IMR-90 (cell line): ENCODE measurements around the gene MCRIP2. TPM values are rescaled to one million over a fixed set of nuclear protein-coding genes. Genes with fewer than 3 reads are reported as not detected.

Experiments
- ATAC-seq: fragments of 200-7000 bp; cut with Tn5 transposase; 2 replicates; pipeline ENCODE4 v1.9.1; 2020; ENCODE audit warnings: low read depth, mild to moderate bottlenecking, moderate library complexity
- BruUV-seq: library from RNA; stranded (reverse); fragments of 400-500 nt; replicated peaks from 2 replicates; lab custom pipeline; 2021; lab: Mats Ljungman, UMichigan
- CTCF ChIA-PET: fragments of 300-600 bp; formaldehyde crosslinking; extraction: SDS; loops from one replicate; lab custom pipeline; 2021; ENCODE audit warnings: antibody characterized with exemption; lab: Yijun Ruan, JAX
- POLR2A ChIA-PET: fragments of 300-600 bp; sonication (Branson Sonifier 250); formaldehyde crosslinking; loops from one replicate; lab custom pipeline; 2022; ENCODE audit warnings: antibody characterized with exemption; ENCODE audit not compliant: unreplicated experiment; lab: Charles Lee
- DNase-seq: peaks from one replicate; pipeline ENCODE4 v3.0.0; 2013
- H2AFZ ChIP-seq: replicated peaks from 2 replicates; pipeline ENCODE3; 2013; ENCODE audit warnings: low read length, mild to moderate bottlenecking; ENCODE audit not compliant: poor library complexity
- H2AK5ac ChIP-seq: 2 replicates; pipeline ENCODE4 v1.6.1; 2013; ENCODE audit warnings: low read depth, low read length, inconsistent platforms
- H2AK9ac ChIP-seq: replicated peaks from 2 replicates; pipeline ENCODE3; 2013; ENCODE audit warnings: mild to moderate bottlenecking, low read depth, low read length, moderate library complexity; ENCODE audit not compliant: poor library complexity
- H2BK120ac ChIP-seq: 2 replicates; pipeline ENCODE4 v1.6.1; 2013; ENCODE audit warnings: low read depth, low read length, inconsistent platforms
- H2BK15ac ChIP-seq: 3 replicates; pipeline ENCODE4 v1.6.1; 2013; ENCODE audit warnings: low read depth, low read length, inconsistent platforms
- H2BK20ac ChIP-seq: 2 replicates; pipeline ENCODE4 v1.6.1; 2013; ENCODE audit warnings: low read depth, mild to moderate bottlenecking, inconsistent platforms, low read length, moderate library complexity
- H2BK5ac ChIP-seq: 2 replicates; pipeline ENCODE4 v1.6.1; 2013; ENCODE audit warnings: mild to moderate bottlenecking, low read depth, low read length, inconsistent platforms; ENCODE audit not compliant: poor library complexity, severe bottlenecking
- H3K14ac ChIP-seq: replicated peaks from 2 replicates; pipeline ENCODE4 v1.6.1; 2013; ENCODE audit warnings: low read depth, low read length, inconsistent platforms
- H3K18ac ChIP-seq: 2 replicates; pipeline ENCODE4 v1.6.1; 2013; ENCODE audit warnings: low read depth, low read length, control low read depth
- H3K23ac ChIP-seq: 2 replicates; pipeline ENCODE4 v1.6.1; 2013; ENCODE audit warnings: low read depth, low read length, inconsistent platforms
- H3K27ac ChIP-seq: 2 replicates; pipeline ENCODE4 v1.5.1; 2013; ENCODE audit warnings: mild to moderate bottlenecking, control low read depth, low read length; ENCODE audit not compliant: insufficient read depth
- H3K27me3 ChIP-seq: 2 replicates; pipeline ENCODE4 v1.6.1; 2013; ENCODE audit warnings: low read length; ENCODE audit not compliant: control insufficient read depth, insufficient read depth
- H3K36me3 ChIP-seq: 2 replicates; pipeline ENCODE4 v1.6.1; 2013; ENCODE audit warnings: low read length, mixed read lengths; ENCODE audit not compliant: control insufficient read depth, insufficient read depth
- H3K4ac ChIP-seq: 2 replicates; pipeline ENCODE4 v1.6.1; 2013; ENCODE audit warnings: low read depth, low read length, inconsistent platforms
- H3K4me1 ChIP-seq: 2 replicates; pipeline ENCODE4 v1.6.1; 2013; ENCODE audit warnings: low read length, mixed read lengths; ENCODE audit not compliant: control insufficient read depth, insufficient read depth
- H3K4me2 ChIP-seq: 2 replicates; pipeline ENCODE4 v1.6.1; 2013; ENCODE audit warnings: low read depth, mild to moderate bottlenecking, control low read depth, low read length, moderate library complexity
- H3K4me3 ChIP-seq: 2 replicates; pipeline ENCODE4 v1.5.1; 2013; ENCODE audit warnings: low read depth, mild to moderate bottlenecking, control low read depth, low read length, moderate library complexity; ENCODE audit not compliant: insufficient read depth
- H3K56ac ChIP-seq: 2 replicates; pipeline ENCODE4 v1.6.1; 2013; ENCODE audit warnings: low read length, inconsistent platforms; ENCODE audit not compliant: insufficient read depth; ENCODE audit errors: extremely low read depth
- H3K79me1 ChIP-seq, 2 experiments: 2 replicates each; pipeline ENCODE4 v1.6.1; 2013; ENCODE audit warnings: low read length in 2 of 2, inconsistent platforms in 1 of 2, low read depth in 1 of 2
- H3K9ac ChIP-seq: 2 replicates; pipeline ENCODE4 v1.6.1; 2013; ENCODE audit warnings: low read depth, low read length, control low read depth
- H3K9me1 ChIP-seq: 2 replicates; pipeline ENCODE4 v1.6.1; 2013; ENCODE audit warnings: low read length, inconsistent platforms; ENCODE audit not compliant: insufficient read depth
- H3K9me3 ChIP-seq: 2 replicates; pipeline ENCODE4 v1.6.1; 2013; ENCODE audit warnings: low read length; ENCODE audit not compliant: control insufficient read depth, insufficient read depth
- H4K20me1 ChIP-seq: 2 replicates; pipeline ENCODE4 v1.6.1; 2013; ENCODE audit warnings: low read length, inconsistent platforms; ENCODE audit not compliant: insufficient read depth
- H4K5ac ChIP-seq: 2 replicates; pipeline ENCODE4 v1.6.1; 2013; ENCODE audit warnings: mild to moderate bottlenecking, low read depth, low read length, control low read depth
- H4K8ac ChIP-seq, 2 experiments: 2 replicates each; pipeline ENCODE4 v1.6.1; 2013; ENCODE audit warnings: low read depth in 2 of 2, low read length in 2 of 2, control low read depth in 1 of 2, inconsistent platforms in 1 of 2
- H4K91ac ChIP-seq: 2 replicates; pipeline ENCODE4 v1.6.1; 2013; ENCODE audit warnings: low read depth, low read length, inconsistent platforms; ENCODE audit not compliant: insufficient read depth
- CTCF ChIP-seq: conservative IDR thresholded peaks from 2 replicates; pipeline ENCODE4 v1.5.1; 2012; ENCODE audit warnings: mild to moderate bottlenecking, low read depth, low read length, improper control_type of control experiment
- MXI1 ChIP-seq: IDR thresholded peaks from 2 replicates; pipeline ENCODE4 v1.6.1; 2012; ENCODE audit warnings: low read depth, mild to moderate bottlenecking, low read length, moderate library complexity, borderline replicate concordance
- WGBS, 2 experiments: methylation state at CpG; one replicate each; pipeline versions ENCODE4 v1.1.5 to v1.1.7; 2013; ENCODE audit warnings: missing lambda C conversion rate in 2 of 2; ENCODE audit not compliant: insufficient read length in 1 of 2; ENCODE audit errors: extremely low coverage in 2 of 2; 5-methylcytosine and 5-hydroxymethylcytosine counted together
- dilution Hi-C: fragments of 300-500 bp; cut with HindIII; formaldehyde crosslinking; loops from one replicate; pipeline ENCODE4 v1.14.3; 2018; ENCODE audit warnings: low sequenced_read_pairs; ENCODE audit not compliant: unreplicated experiment
- in situ Hi-C: fragments of 300-500 bp; cut with MboI; formaldehyde crosslinking; loops from 3 replicates; pipeline ENCODE4 v1.14.3; 2019; ENCODE audit warnings: low sequenced_read_pairs, inconsistent platforms, mixed read lengths
- intact Hi-C: fragments of 100-400 bp; cut with micrococcal nuclease; formaldehyde crosslinking; loops from 2 replicates; pipeline ENCODE4 v1.10.0; 2022
- polyA plus RNA-seq, 3 experiments: library from polyadenylated mRNA; depleted of rRNA; stranded (reverse); fragments of >200 nt; gene quantifications; 2 replicates each; pipeline ENCODE4 v1.2.3, GENCODE V29; 2012; ENCODE audit warnings: low replicate concordance in 1 of 3
- total RNA-seq: library from RNA; depleted of rRNA; stranded (reverse); fragments of >200 nt; gene quantifications from 2 replicates; pipeline ENCODE4 v1.2.3, GENCODE V29; 2012

MCRIP2 gene
- total and polyA plus RNA-seq, 2 of the 4 experiments (the other 2 are of a cell fraction): 6.3 to 19.6 TPM

- ChIA-PET POLR2A (interaction anchor here (0.5 kb wide), 1 partner anchor 102 kb away, joined by 4 read pairs; the partner anchor contains the start of gene RPUSD1), CTCF (no interaction called here)
- H2BK120ac ChIP-seq: no peak overlapping the region
- H3K14ac ChIP-seq: no peak overlapping the region
- dilution Hi-C loops (no loop called here), intact Hi-C loops (no loop called here), in situ Hi-C loops (no loop called here)
- ATAC-seq: no peak
- peaks cover 13% of the 10 kb centered on the region for H3K9me1 ChIP-seq
- H3K4me1 ChIP-seq: peaks cover 29% of the 10 kb centered on the region
- BruUV-seq: no TSS peak
- TF ChIP-seq MXI1 (no peak), CTCF (peak; percentile 35; the same call in 1 of the 2 replicates)
- H4K5ac ChIP-seq: no peak overlapping the region
- DNase-seq: peak; percentile 13
- no peak overlapping the region for H2BK5ac ChIP-seq
- no peak overlapping the region for H2BK20ac ChIP-seq
- H2AK5ac ChIP-seq: no peak overlapping the region
- no peak overlapping the region for H2AFZ ChIP-seq
- H3K9ac ChIP-seq: no peak overlapping the region
- H3K23ac ChIP-seq: no peak overlapping the region
- H4K8ac ChIP-seq: no peak overlapping the region
- no peak overlapping the region for H3K56ac ChIP-seq
- no peak overlapping the region for H2BK15ac ChIP-seq
- no peak overlapping the region for H3K27ac ChIP-seq
- no peak overlapping the region for H4K91ac ChIP-seq
- H3K4me3 ChIP-seq: no peak overlapping the region
- no peaks in the 10 kb centered on the region for H3K27me3 ChIP-seq
- H4K20me1 ChIP-seq: peaks cover 24% of the 10 kb centered on the region
- no peak overlapping the region for H3K4me2 ChIP-seq
- no peak overlapping the region for H3K18ac ChIP-seq
- peak overlapping the region; percentile 16 for H2AK9ac ChIP-seq
- peaks cover 19 to 61% of the 10 kb centered on the region in 2 experiments for H3K79me1 ChIP-seq
- WGBS, 2 experiments: 94% methylated on average over 3 of the region's 10 CpGs; no CpG with 5 or more reads in 1 of the 2 experiments
- H3K4ac ChIP-seq: no peak overlapping the region
- H3K9me3 ChIP-seq: no peaks in the 10 kb centered on the region
- peaks cover 41% of the 10 kb centered on the region for H3K36me3 ChIP-seq
These were observed 44.3 kb downstream of the MCRIP2 start for GRCh38 chr16:685967-686366.
